Endothelial cell of umbilical vein (primary cell): ENCODE data around the gene TTC31. TPM values are rescaled to one million over a fixed set of nuclear protein-coding genes. Genes with fewer than 3 reads are reported as not detected.

ENCODE experiments used
- BruUV-seq: library from RNA; stranded (reverse); fragments of 400-500 nt; replicated peaks from 2 replicates; lab custom pipeline; 2021; lab: Mats Ljungman, UMichigan
- CTCF ChIA-PET: fragments of 300-600, 350-600 bp; sonication (Branson Sonifier 250); formaldehyde crosslinking; loops from one replicate; lab custom pipeline; 2021; ENCODE audit warnings: antibody characterized with exemption, inconsistent platforms; lab: Charles Lee
- POLR2A ChIA-PET: fragments of 300-600, 350-600 bp; sonication (Branson Sonifier 250); formaldehyde crosslinking; loops from one replicate; lab custom pipeline; 2021; ENCODE audit warnings: antibody characterized with exemption, inconsistent platforms; lab: Charles Lee
- DNase-seq: peaks from one replicate; pipeline ENCODE4 v3.0.0-alpha.2; 2011; ENCODE audit warnings: low read depth, low spot score
- FAIRE-seq: peaks from 2 replicates; lab custom pipeline; 2011; peaks lifted over from hg19 to GRCh38; lab: Jason Lieb, UNC
- H2AFZ ChIP-seq: 2 replicates; pipeline ENCODE4 v1.6.0; 2012; ENCODE audit warnings: low read depth, low read length, control low read depth, inconsistent platforms
- H3K27ac ChIP-seq: 2 replicates; pipeline ENCODE4 v1.5.1; 2011; ENCODE audit warnings: low read depth, mild to moderate bottlenecking, control low read depth, low read length, moderate library complexity; ENCODE audit not compliant: insufficient read depth
- H3K27me3 ChIP-seq, 2 experiments: 2 replicates each; pipeline versions ENCODE4 v1.6.0 to v1.6.1; 2011; ENCODE audit warnings: low read length in 2 of 2, mixed read lengths in 1 of 2; ENCODE audit not compliant: control insufficient read depth in 2 of 2, insufficient read depth in 2 of 2
- H3K36me3 ChIP-seq, 2 experiments: 2 replicates in 1 of 2; 3 replicates in 1 of 2; pipeline ENCODE4 v1.5.1; 2011; ENCODE audit warnings: low read length in 2 of 2, mild to moderate bottlenecking in 1 of 2, moderate library complexity in 1 of 2; ENCODE audit not compliant: control insufficient read depth in 2 of 2, insufficient read depth in 2 of 2; ENCODE audit errors: extremely low read depth in 1 of 2
- H3K4me1 ChIP-seq: 3 replicates; pipeline ENCODE4 v1.5.1; 2011; ENCODE audit warnings: mild to moderate bottlenecking, low read length; ENCODE audit not compliant: control insufficient read depth, insufficient read depth; ENCODE audit errors: extremely low read depth
- H3K4me2 ChIP-seq: 2 replicates; pipeline ENCODE4 v1.6.1; 2011; ENCODE audit warnings: low read length, control low read depth, mixed read lengths; ENCODE audit not compliant: insufficient read depth
- H3K4me3 ChIP-seq, 3 experiments: fragments of 200-600 bp in 1 of 3; sonication (generic), shearing (Covaris generic) in 1 of 3; replicated peaks in 1 of 3; 2 replicates each; pipeline ENCODE4 v1.5.1; 2011 to 2016; ENCODE audit warnings: control low read depth in 3 of 3, low read length in 3 of 3, mild to moderate bottlenecking in 2 of 3, inconsistent platforms in 1 of 3, low read depth in 1 of 3, moderate library complexity in 1 of 3; ENCODE audit not compliant: insufficient read depth in 1 of 3
- H3K79me2 ChIP-seq: 2 replicates; pipeline ENCODE4 v1.6.0; 2012; ENCODE audit warnings: low read length, inconsistent platforms; ENCODE audit not compliant: control insufficient read depth, insufficient read depth
- H3K9ac ChIP-seq: replicated peaks from 2 replicates; pipeline ENCODE3; 2011; ENCODE audit warnings: low read length, control low read depth; ENCODE audit not compliant: insufficient read depth; ENCODE audit errors: extremely low read depth
- H3K9me1 ChIP-seq: replicated peaks from 3 replicates; pipeline ENCODE4 v1.6.0; 2011; ENCODE audit warnings: mild to moderate bottlenecking, low read length; ENCODE audit not compliant: control insufficient read depth, insufficient read depth; ENCODE audit errors: extremely low read depth
- H3K9me3 ChIP-seq: replicated peaks from 2 replicates; pipeline ENCODE4 v1.5.1; 2012; ENCODE audit warnings: low read length, inconsistent platforms; ENCODE audit not compliant: control insufficient read depth, insufficient read depth
- H4K20me1 ChIP-seq: replicated peaks from 2 replicates; pipeline ENCODE3; 2011; ENCODE audit warnings: mild to moderate bottlenecking, low read length; ENCODE audit not compliant: control insufficient read depth, insufficient read depth; ENCODE audit errors: extremely low read depth
- CTCF ChIP-seq, 2 donors: IDR thresholded peaks; 1 replicate in 1 of 2; 2 replicates in 1 of 2; pipeline ENCODE4 v1.5.1; 2011; ENCODE audit warnings: low read length in 2 of 2, mild to moderate bottlenecking in 2 of 2, moderate library complexity in 2 of 2, control low read depth in 1 of 2, inconsistent platforms in 1 of 2, low read depth in 1 of 2; ENCODE audit not compliant: insufficient read depth in 1 of 2; ENCODE audit errors: extremely low read depth in 1 of 2
- EZH2 ChIP-seq: IDR thresholded peaks from 2 replicates; pipeline ENCODE4 v1.6.1; 2012; ENCODE audit warnings: borderline replicate concordance, low read depth, mild to moderate bottlenecking, moderate library complexity, low read length, inconsistent platforms; ENCODE audit not compliant: severe bottlenecking
- FOS ChIP-seq: IDR thresholded peaks from 2 replicates; pipeline ENCODE4 v1.6.1; 2011; ENCODE audit warnings: mild to moderate bottlenecking, low read length, moderate library complexity, borderline replicate concordance; ENCODE audit not compliant: insufficient read depth
- GATA2 ChIP-seq: IDR thresholded peaks from 2 replicates; pipeline ENCODE4 v1.7.0; 2011; ENCODE audit warnings: low read depth, mild to moderate bottlenecking, moderate library complexity, mixed read lengths, low read length; ENCODE audit not compliant: insufficient read length, insufficient read depth
- JUN ChIP-seq: IDR thresholded peaks from 2 replicates; pipeline ENCODE4 v1.6.1; 2011; ENCODE audit warnings: borderline replicate concordance, low read depth; ENCODE audit not compliant: insufficient read length, insufficient read depth
- MAX ChIP-seq: IDR thresholded peaks from 2 replicates; pipeline ENCODE4 v1.6.1; 2011; ENCODE audit not compliant: insufficient read depth, insufficient read length
- MYC ChIP-seq: IDR thresholded peaks from one replicate; pipeline ENCODE4 v1.6.1; 2011; ENCODE audit warnings: mild to moderate bottlenecking, low read depth, low read length
- POLR2A ChIP-seq: IDR thresholded peaks from 2 replicates; pipeline ENCODE4 v1.6.1; 2012; ENCODE audit warnings: low read depth, mild to moderate bottlenecking, control low read depth, low read length
- POLR2AphosphoS5 ChIP-seq: IDR thresholded peaks from 2 replicates; pipeline ENCODE4 v1.6.1; 2012; ENCODE audit warnings: low read depth, mild to moderate bottlenecking, control low read depth, low read length, moderate library complexity; ENCODE audit not compliant: insufficient read depth
- dilution Hi-C: fragments of 300-500 bp; cut with MboI; formaldehyde crosslinking; loops from one replicate; pipeline ENCODE4 v1.15.0; 2019; ENCODE audit warnings: low sequenced_read_pairs; ENCODE audit not compliant: extremely low pct_ligation_motif_present
- intact Hi-C: fragments of 100-400 bp; cut with micrococcal nuclease; formaldehyde crosslinking; loops from one replicate; pipeline ENCODE4 v1.10.0; 2022
- polyA plus RNA-seq, 4 experiments: library from polyadenylated mRNA; depleted of rRNA in 3 of 4; stranded (reverse) in 3 of 4; unstranded in 1 of 4; fragments of >200 nt; gene quantifications; 2 replicates each; pipeline versions ENCODE4 v1.2.1 to v1.2.3, GENCODE V29; 2011 to 2012; ENCODE audit warnings: missing spikeins in 1 of 4
- total RNA-seq: library from RNA; stranded (reverse); gene quantifications from 2 replicates; pipeline ENCODE4 v1.2.3, GENCODE V29; 2021

TTC31 gene
- total and polyA plus RNA-seq, 2 donors (not counting 3 experiments of a cell fraction or from before 2014, with no cell fraction given), result 20.1 to 24.1 TPM

DNA sequence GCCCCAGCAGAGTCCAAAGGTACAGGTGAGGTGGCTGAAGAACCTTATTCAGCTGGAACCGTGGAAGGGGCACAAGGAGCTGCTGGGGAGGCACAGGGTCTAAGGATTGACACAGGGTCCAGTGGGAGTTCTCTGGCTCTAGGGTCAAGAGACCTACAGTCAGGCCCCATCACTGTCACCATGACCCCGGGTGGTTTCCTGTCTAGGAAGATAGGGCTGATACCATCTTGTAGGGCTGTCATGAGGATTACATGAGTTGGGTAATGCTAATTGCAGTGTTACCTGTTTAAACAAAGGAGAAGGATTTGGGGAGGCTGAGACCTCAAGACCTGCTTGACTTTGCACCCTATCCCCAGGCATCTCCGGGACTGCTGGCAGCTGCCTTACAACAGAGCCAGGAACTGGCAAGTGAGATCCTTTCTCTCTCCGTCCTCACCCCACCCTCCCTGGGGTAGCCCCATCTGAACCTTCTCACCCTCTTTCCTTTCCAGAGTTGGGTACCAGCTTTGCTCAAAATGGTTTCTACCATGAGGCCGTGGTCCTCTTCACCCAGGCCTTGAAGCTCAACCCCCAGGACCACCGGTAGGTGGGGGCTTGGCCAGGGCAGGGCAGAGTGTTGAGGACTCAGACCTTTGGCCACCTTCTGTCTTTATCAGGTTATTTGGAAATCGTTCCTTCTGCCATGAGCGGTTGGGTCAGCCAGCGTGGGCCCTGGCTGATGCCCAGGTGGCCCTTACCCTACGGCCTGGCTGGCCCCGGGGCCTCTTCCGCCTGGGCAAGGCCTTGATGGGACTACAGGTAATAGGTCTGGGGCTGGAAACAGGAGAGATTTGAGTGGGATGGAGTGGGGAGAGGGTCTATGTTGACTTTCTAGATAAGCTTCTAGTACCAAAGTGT is 9.0 kb downstream of the TTC31 start:
- ChIA-PET POLR2A (no interaction called here), CTCF (no interaction called here)
- H3K9me3 ChIP-seq, result no peaks in the 10 kb centered on the region
- dilution Hi-C loops (no loop called here), intact Hi-C loops (no loop called here)
- DNase-seq (no peak), FAIRE-seq (no peak)
- no peak overlapping the region for H3K9ac ChIP-seq
- peaks cover 3 to 14% of the 10 kb centered on the region in 2 experiments for H3K36me3 ChIP-seq
- peaks cover 0 to 1% of the 10 kb centered on the region in 2 experiments for H3K27me3 ChIP-seq
- no TSS peak for BruUV-seq
- H3K27ac ChIP-seq, result no peak overlapping the region
- no peak for TF ChIP-seq POLR2A
- no peak for TF ChIP-seq GATA2
- TF ChIP-seq POLR2AphosphoS5, result no peak
- no peak for TF ChIP-seq MAX
- no peaks in the 10 kb centered on the region for H4K20me1 ChIP-seq
- H3K4me2 ChIP-seq, result no peak overlapping the region
- no peaks in the 10 kb centered on the region for H3K9me1 ChIP-seq
- no peak overlapping the region for H3K4me3 ChIP-seq
- H3K4me1 ChIP-seq, result peaks cover 5% of the 10 kb centered on the region
- no peaks in the 10 kb centered on the region for H3K79me2 ChIP-seq
- H2AFZ ChIP-seq, result no peak overlapping the region

DNA sequence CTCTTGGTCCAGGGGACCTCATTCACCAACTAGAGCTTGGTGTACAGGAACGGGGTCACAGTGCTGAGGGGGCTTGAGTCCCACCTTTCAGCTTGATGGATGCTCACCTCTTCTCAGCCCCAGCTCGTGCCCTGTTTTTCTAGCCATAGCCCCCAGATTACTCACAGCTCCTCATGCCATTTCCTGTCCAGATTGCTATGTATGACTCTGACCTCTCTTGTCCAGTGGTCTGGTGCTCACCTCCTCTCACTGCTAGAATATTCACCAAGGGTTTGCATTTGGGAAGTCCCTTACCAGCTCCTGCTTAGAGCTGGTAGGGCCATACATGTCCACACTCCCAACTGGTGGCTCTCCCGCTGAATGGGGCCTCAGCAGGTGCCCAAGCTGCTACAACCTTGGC is 10.7 kb downstream of the TTC31 start:
- ChIA-PET CTCF (interaction anchor here (0.6 to 1.3 kb wide), 6 partner anchors 9 to 92 kb away, joined by 3 to 11 read pairs (median 4); partner anchors contain the start of genes CCDC142, INO80B and TTC31), POLR2A (no interaction called here)
- Histone ChIP-seq H3K27ac (no peak overlapping the region), H4K20me1 (no peaks in the 10 kb centered on the region), H2AFZ (no peak overlapping the region), H3K36me3 (peaks cover 3 to 14% of the 10 kb centered on the region in 2 experiments), H3K9me3 (no peaks in the 10 kb centered on the region), H3K9me1 (no peaks in the 10 kb centered on the region), H3K4me1 (peaks cover 13% of the 10 kb centered on the region), H3K4me2 (no peak overlapping the region), H3K79me2 (no peaks in the 10 kb centered on the region), H3K9ac (no peak overlapping the region), H3K4me3 (no peak overlapping the region), H3K27me3 (peaks cover 10 to 16% of the 10 kb centered on the region in 2 experiments)
- peak; percentile 63 for FAIRE-seq
- no TSS peak for BruUV-seq
- TF ChIP-seq POLR2A (no peak), POLR2AphosphoS5 (no peak), FOS (no peak), JUN (no peak), CTCF (IDR thresholded peaks at IDR 0.05; ENCODE audit: extremely low read depth in 1 of 2, insufficient read depth in 1 of 2, low read depth in 1 of 2, low read length in 2 of 2) (no peak), MYC (no peak), MAX (no peak), EZH2 (no peak)
- dilution Hi-C loops, result no loop called here
- intact Hi-C loops, result no loop called here
- DNase-seq, result no peak
